Left lung (tissue), 10 donors: Measurements from ENCODE around the gene NPIPA3. TPM values are rescaled to one million over a fixed set of nuclear protein-coding genes. Genes with fewer than 3 reads are reported as not detected.
"Not testable (repeated sequence)": the region's sequence is repeated elsewhere in the genome, so short reads cannot be mapped to it uniquely, and the experiment has no call there.

Experiments used
- ATAC-seq: fragments of 200-7000 bp; cut with Tn5 transposase; one replicate; pipeline ENCODE4 v1.9.1; 2020; ENCODE audit warnings: moderate library complexity
- DNase-seq, 4 donors: peaks; one replicate each; pipeline ENCODE4 v3.0.0-alpha.2; 2013 to 2020
- H3K27ac ChIP-seq, 2 donors: fragments of 200-600 bp; sonication (generic) in 1 of 2; one replicate each; pipeline versions ENCODE4 v1.5.0 to v1.8.0; 2020 to 2021
- H3K27me3 ChIP-seq, 2 donors: fragments of 200-600 bp; sonication (generic) in 1 of 2; one replicate each; pipeline versions ENCODE4 v1.5.0 to v1.8.0; 2020 to 2021
- H3K36me3 ChIP-seq, 2 donors: fragments of 200-600 bp; sonication (generic) in 1 of 2; one replicate each; pipeline versions ENCODE4 v1.5.0 to v1.8.0; 2020 to 2021
- H3K4me1 ChIP-seq, 2 donors: fragments of 200-600 bp; one replicate each; pipeline ENCODE4 v1.8.0; 2021
- H3K4me3 ChIP-seq, 2 donors: fragments of 200-600 bp; sonication (generic) in 1 of 2; one replicate each; pipeline versions ENCODE4 v1.5.0 to v1.8.0; 2020 to 2021; ENCODE audit warnings: mild to moderate bottlenecking in 1 of 2
- H3K9me3 ChIP-seq, 2 donors: fragments of 200-600 bp; sonication (generic) in 1 of 2; one replicate each; pipeline versions ENCODE4 v1.5.0 to v1.8.0; 2020 to 2021
- intact Hi-C, 2 donors: fragments of 100-400 bp; cut with DNase I; formaldehyde crosslinking; loops; one replicate each; pipeline versions ENCODE4 v1.11.2 to v1.14.2; 2022
- polyA plus RNA-seq, 6 donors: library from polyadenylated mRNA; unstranded; fragments of 120-200 nt; gene quantifications; one replicate each; pipeline ENCODE4 v1.2.1, GENCODE V29; 2013; ENCODE audit not compliant: insufficient read length in 6 of 6
- total RNA-seq, 2 donors: library from RNA; stranded (reverse); fragmentation: NEBNext Ultra II Directional; extraction: Animal tissue kit (Norgen Biotek cat#: 25700); gene quantifications; one replicate each; pipeline ENCODE4 v1.2.1, GENCODE V29; 2021
- TF ChIP-seq, protein P1 (sequence below), 2 donors: fragments of 200-600 bp; sonication (generic) in 1 of 2; IDR thresholded peaks; one replicate each; pipeline versions ENCODE4 v1.5.0 to v1.8.0; 2021; ENCODE audit warnings: antibody characterized with exemption in 2 of 2
- donor health status: DM: no; HTN: yes; CAD: no.
- donor health status: DM: no; HTN: no; CAD: no.

NPIPA3 gene
- total and polyA plus RNA-seq, 8 donors = 2.1 to 33.5 (median 19.6) TPM

DNA sequence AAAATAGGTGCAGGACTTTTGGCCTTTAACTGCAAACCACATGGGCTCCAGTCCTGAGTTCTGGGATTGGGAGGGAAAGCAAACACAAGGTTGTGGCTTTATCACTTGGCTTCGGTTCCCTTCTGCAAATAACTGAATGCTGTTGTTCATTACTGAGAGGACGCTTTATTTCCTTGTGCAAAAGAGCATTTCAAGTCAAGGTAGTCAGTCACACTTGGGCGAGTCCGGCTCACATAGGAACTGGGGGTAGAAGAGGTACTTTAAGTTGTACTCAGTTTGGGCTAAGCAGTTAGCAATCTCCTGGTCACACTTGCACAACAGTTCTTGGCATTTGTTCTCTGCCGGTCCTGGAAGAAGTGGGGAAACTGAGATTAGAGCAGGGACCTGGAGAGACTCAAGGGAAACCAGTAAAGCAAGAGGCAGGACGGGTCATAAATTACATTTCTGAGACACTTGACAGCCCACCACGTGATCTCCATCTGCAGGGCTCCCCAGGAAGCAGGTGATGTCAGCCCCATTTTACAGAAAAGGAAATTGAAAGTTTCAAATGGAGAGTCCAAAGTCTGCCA lies 30.7 kb upstream of the NPIPA3 start:
- intact Hi-C loops = no loop called here
- peak in 1 of 4 donors; percentile 71 for DNase-seq
- Histone ChIP-seq H3K4me3 (no peak overlapping the region), H3K27me3 (no peaks in the 10 kb centered on the region), H3K9me3 (no peaks in the 10 kb centered on the region), H3K4me1 (no peaks in the 10 kb centered on the region), H3K27ac (peak overlapping the region; percentile 45 to 47), H3K36me3 (peaks cover 0 to 26% of the 10 kb centered on the region in 2 donors)
- ATAC-seq = peak; percentile 85
- TF ChIP-seq, protein P1, sequence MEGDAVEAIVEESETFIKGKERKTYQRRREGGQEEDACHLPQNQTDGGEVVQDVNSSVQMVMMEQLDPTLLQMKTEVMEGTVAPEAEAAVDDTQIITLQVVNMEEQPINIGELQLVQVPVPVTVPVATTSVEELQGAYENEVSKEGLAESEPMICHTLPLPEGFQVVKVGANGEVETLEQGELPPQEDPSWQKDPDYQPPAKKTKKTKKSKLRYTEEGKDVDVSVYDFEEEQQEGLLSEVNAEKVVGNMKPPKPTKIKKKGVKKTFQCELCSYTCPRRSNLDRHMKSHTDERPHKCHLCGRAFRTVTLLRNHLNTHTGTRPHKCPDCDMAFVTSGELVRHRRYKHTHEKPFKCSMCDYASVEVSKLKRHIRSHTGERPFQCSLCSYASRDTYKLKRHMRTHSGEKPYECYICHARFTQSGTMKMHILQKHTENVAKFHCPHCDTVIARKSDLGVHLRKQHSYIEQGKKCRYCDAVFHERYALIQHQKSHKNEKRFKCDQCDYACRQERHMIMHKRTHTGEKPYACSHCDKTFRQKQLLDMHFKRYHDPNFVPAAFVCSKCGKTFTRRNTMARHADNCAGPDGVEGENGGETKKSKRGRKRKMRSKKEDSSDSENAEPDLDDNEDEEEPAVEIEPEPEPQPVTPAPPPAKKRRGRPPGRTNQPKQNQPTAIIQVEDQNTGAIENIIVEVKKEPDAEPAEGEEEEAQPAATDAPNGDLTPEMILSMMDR (IDR thresholded peaks at IDR 0.05) = no peak

DNA sequence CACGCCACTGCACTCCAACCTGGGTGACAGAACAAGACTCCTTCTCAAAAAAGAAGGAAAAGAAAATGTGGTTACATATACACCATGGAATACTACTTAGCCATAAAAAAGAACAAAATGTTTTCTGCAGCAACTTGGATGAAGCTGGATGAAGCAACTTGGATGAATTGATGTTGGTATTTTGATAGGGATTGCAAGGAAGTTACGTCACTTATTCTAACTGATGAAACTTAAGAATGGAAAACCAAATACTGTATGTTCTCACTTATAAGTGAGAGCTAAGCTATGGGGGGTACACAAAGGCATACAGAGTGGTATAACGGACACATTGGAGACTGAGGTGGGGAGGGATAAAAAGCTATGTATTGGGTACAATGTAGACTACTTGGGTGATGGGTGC lies 26.6 kb upstream of the NPIPA3 start:
- Histone ChIP-seq H3K36me3 (no peaks in the 10 kb centered on the region), H3K4me3 (no peak overlapping the region), H3K27ac (no peak overlapping the region), H3K9me3 (no peaks in the 10 kb centered on the region), H3K27me3 (no peaks in the 10 kb centered on the region), H3K4me1 (no peaks in the 10 kb centered on the region)
- DNase-seq (no peak), ATAC-seq (no peak)
- TF ChIP-seq, protein P1 (IDR thresholded peaks at IDR 0.05) = no peak
- intact Hi-C loops = no loop called here

DNA sequence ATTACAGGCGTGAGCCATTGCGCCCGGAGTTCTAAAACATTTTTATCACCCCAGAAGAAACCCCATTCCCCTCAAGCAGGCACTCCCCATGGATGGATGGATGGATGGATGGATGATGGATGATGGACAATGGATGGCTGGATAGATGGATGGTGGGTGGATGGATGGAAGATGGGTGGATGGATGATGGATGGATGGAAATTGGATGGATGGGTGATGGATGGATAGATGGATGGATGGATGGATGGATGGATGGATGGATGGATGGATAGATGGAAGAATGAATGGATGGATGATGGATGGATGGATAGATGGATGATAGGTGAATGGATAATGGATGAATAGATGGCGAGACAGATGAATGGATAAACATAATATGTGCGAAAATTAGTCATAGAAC lies 25.6 kb upstream of the NPIPA3 start:
- H3K4me1 ChIP-seq = no peaks in the 10 kb centered on the region
- H3K9me3 ChIP-seq = no peaks in the 10 kb centered on the region
- no peak overlapping the region for H3K27ac ChIP-seq
- H3K4me3 ChIP-seq = no peak overlapping the region
- no peaks in the 10 kb centered on the region for H3K27me3 ChIP-seq
- intact Hi-C loops = no loop called here
- ATAC-seq = no peak
- TF ChIP-seq, protein P1 (IDR thresholded peaks at IDR 0.05) = no peak
- no peak for DNase-seq
- no peaks in the 10 kb centered on the region for H3K36me3 ChIP-seq

DNA sequence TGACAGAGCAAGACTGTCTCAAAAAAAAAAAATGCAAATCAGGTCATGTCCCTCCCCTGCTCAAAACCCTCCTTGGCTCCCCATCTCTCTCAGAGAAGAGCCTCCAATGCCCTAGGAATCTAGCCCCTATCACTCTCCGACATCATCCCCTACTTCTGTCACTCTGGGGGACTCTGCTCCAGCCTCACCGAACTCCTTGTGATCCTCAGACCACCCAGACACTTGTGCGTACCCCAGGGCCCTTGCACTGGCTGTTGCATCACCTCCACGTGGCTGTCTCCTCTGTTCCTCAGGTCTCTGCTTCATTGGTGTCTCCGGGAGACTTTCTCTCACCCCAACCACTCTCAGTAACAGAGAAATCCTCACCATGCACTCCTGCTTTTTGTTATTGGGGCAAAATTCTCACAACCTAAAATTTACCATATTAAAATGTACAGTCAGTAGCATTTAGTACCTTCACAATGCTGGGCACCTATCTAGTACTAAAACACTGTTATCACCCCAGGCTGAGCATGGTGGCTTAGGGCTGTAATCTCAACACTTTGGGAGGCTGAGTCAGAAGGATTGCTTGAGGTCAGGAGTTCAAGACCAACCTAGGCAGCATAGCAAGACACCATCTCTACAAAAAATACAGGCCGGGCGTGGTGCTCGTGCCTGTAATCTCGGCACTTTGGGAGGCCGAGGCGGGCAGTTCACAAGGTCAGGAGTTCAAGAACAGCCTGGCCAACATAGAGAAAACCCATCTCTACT lies 24.3 kb upstream of the NPIPA3 start:
- Histone ChIP-seq H3K9me3 (no peaks in the 10 kb centered on the region), H3K27ac (no peak overlapping the region), H3K36me3 (no peaks in the 10 kb centered on the region), H3K27me3 (no peaks in the 10 kb centered on the region), H3K4me3 (no peak overlapping the region), H3K4me1 (no peaks in the 10 kb centered on the region)
- TF ChIP-seq, protein P1 (IDR thresholded peaks at IDR 0.05) = no peak
- ATAC-seq = no peak
- intact Hi-C loops = no loop called here
- DNase-seq = no peak

DNA sequence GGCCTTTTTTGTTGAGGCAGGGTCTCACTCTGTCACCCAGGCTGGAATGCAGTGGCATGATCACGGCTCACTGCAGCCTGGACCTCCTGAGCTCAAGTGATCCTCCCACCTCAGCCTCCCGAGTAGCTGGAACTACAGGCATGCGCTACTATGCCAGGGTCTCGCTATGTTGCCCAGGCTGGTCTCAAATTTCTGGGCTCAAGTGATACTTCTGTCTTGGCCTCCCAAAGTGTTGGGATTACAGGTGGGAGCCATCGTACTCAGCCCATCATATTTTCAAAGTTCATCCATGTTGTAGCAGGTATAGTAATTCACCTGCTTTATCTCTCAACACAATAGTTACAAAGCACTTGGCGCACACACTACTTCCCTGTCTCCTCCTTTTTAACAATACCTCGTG lies 22.8 kb upstream of the NPIPA3 start:
- H3K9me3 ChIP-seq, DNase-seq, H3K27me3 ChIP-seq, ATAC-seq, H3K4me3 ChIP-seq, H3K36me3 ChIP-seq, H3K4me1 ChIP-seq, intact Hi-C loops, H3K27ac ChIP-seq: not testable (repeated sequence)
